ENCODE data around the gene TMEM9.

- TF ChIP-seq CTCF (IDR thresholded peaks at IDR 0.05) (no peak), POLR2AphosphoS5 (IDR thresholded peaks at IDR 0.05) (no peak), POLR2A (IDR thresholded peaks at IDR 0.05) (no peak)
Measured at GRCh38 chr1:201127755-201128455, 26.4 kb downstream of the TMEM9 start.
